Adipose tissue (tissue), 3 donors: Measurements from ENCODE around the gene SHISAL2B. TPM values are rescaled to one million over a fixed set of nuclear protein-coding genes. Genes with fewer than 3 reads are reported as not detected.
"Not testable (repeated sequence)": the region's sequence is repeated elsewhere in the genome, so short reads cannot be mapped to it uniquely, and the experiment has no call there.

Experiments used
- H3K27ac ChIP-seq: one replicate; pipeline ENCODE4 v1.5.1; 2013; ENCODE audit warnings: low read depth, low read length
- WGBS, 3 donors: extraction: QIAGEN DNeasy Blood & Tissue Kit; methylation state at CpG; one replicate each; pipeline ENCODE4 v1.1.7; 2013; 5-methylcytosine and 5-hydroxymethylcytosine counted together
- polyA plus RNA-seq, 3 donors: library from polyadenylated mRNA; stranded (reverse); fragments of 200-250 nt; gene quantifications; one replicate each; pipeline ENCODE4 v1.2.3, GENCODE V29; 2013
- donor health status: healthy with polysubstance abuse.
- donor health status: Bipolar disorder and iron deficiency.
- donor health status: healthy.

The SHISAL2B gene
- 1 to 10 TPM in 2 of 3 donors, under 1 TPM in 1; 0.27 to 7.0 (median 1.6) TPM for polyA plus RNA-seq

DNA sequence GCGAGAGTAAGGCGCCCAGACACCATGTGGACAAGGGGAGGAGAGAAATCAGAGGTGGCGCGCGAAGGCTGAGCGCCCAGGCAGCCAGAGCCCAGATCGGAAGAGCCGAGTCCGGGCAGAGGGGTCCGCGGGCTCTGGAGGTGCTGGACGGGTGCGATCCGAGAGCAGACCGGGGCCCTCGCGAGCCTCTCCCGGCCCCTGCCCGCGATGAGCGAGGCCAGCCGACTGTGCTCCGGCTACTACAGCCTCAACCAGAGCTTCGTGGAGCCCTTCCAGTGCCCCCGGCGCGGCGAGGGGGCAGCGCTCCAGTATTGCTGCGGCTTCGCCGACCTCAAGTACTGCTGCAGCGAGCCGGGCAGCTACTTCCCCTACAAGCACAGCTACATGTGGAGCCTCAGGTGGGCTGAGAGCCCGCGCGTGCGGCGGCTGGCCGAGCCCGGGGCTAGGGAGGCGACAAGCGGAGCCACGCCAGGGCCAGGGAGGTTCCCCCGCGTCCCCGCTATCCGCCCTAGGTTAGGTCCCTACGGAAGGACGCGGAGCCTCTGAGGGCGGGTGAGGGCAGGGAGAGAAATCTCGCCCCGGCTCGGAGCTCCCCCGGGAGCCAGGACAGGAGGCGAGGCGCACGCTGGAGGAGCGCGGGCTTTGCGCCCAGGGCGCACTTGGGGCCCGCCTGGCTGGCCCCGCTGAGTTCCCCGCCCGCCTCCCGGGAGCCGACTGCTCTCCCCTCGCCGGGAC lies at the start of gene SHISAL2B:
TSS of gene SHISAL2B (plus strand) at position 87 of the 735 bp plus-strand sequence. CDS start at position 208, 121 bp downstream.
- WGBS, 3 donors: 1% methylated on average over 61 to 71 of the region's 71 CpGs
- no peak within 1 kb of the TSS for H3K27ac ChIP-seq

DNA sequence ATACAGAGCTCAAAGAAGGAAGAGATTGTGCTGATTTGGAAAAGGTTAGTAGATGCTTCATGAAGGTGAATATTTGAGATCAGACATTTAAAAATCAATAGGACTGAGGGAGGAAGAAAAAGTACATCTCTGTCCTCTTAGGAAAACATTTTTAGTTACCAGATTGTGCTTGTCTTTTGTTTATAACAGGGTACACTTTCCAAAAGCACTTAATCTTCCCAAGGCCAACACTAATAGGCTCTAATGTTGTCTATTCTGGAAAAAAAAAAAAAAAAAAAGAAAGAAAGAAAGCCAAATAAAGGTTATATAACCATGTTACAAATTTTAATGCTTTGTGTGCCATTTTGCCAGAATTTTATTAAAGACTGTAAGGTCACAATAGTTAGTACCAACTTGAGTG lies 45.5 kb upstream of the SHISAL2B start:
- no peak overlapping the region for H3K27ac ChIP-seq

DNA sequence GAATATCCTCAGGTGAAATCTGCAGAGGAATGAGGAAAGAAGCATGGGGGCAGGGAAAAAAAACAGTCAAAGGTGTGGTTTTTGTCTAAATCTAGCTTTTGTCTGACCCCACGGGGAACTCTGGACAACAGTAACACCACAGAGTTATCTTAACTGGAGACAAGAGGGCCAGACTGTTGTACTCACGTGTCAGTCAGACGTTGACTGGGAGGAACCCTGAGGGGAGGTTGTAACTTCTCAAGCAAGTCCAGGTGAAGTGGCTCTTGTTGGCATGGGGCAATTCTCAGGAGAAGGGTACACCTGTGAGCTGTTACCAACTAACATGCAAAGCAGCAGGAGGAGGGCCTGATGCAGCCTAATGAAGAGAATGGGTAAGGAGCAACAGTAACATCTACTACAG lies 44.1 kb upstream of the SHISAL2B start:
- no peak overlapping the region for H3K27ac ChIP-seq
- WGBS, 3 donors: 55 to 72% (median 70%) methylated on average over 3 of the region's 3 CpGs

DNA sequence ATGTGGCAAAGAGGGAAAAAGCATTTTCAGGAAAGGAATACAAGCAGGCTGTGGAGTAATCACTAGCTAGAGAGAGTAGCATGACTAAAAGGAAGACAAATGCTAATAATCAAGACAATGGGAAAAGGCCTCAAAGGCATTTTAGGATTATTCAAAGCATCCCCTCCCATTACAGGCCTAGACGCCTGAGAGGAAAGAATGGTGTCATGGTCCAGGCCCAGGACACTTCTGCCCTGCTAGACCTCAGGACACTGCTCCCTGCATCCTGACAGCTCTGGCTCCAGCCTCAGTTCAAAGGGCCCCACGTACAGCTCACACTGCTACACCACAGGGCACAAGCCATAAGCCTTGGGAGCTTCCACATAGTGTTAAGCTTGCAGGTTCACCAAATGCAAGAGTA lies 40.8 kb upstream of the SHISAL2B start:
- H3K27ac ChIP-seq: no peak overlapping the region
- WGBS, 3 donors: 70 to 75% (median 72%) methylated on average over 2 of the region's 2 CpGs

DNA sequence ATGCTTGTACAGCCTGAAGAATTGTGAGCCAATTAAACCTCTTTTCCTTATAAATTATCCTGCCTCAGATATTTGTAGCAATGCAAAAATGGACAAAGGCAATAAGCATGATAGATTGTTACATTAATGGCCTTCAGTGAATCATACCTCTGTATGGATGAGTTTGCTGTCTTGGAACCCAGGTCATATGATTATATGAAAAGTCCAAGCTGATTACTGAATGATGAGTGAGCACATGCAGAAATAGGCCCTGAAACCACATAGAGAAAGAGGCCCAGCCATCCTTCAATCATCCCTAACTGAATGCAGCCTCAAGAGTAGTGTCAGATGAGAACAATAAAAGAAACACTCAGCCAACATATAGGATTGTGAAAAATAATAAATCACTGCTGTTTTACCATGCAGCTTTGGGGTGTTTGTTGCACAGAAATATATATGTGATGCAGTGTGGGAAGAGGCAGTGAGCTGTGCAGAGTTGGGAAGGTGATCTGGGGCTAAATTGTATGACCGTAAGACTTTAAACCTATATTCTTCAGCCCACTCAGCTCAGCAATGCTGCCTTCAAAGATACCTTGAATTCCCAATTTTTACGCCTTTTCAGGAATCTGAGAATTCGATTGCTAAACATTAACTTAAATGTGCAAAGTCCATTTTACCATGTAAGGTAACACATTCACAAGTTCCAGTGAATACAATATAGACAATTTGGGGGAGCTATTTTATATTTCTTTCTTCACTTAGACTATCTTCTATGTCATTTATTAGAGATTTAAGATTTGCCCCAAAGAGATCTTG lies 36.3 kb upstream of the SHISAL2B start:
- H3K27ac ChIP-seq: no peak overlapping the region
- WGBS, 3 donors: 48 to 95% (median 91%) methylated on average over 3 of the region's 3 CpGs

DNA sequence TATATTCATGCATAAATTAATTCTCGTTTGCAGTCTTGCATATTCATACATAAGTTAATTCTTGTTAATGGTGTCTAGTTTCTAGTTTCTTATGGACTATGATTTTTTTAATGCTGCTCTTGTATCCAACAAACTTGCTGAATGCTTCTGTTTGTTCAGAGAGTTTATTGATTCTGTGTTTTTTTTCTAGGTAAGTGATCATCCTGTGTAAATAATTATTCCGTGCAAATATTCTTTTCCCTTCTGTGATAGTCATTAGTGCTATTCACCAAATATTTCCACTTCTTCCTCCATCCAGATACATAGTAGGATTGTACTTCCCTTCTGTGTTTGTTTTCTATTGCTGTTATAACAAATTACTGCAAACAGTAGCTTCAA lies 35.8 kb upstream of the SHISAL2B start:
- no peak overlapping the region for H3K27ac ChIP-seq
- WGBS, 3 donors: 38 to 89% (median 88%) methylated on average over 2 of the region's 2 CpGs

DNA sequence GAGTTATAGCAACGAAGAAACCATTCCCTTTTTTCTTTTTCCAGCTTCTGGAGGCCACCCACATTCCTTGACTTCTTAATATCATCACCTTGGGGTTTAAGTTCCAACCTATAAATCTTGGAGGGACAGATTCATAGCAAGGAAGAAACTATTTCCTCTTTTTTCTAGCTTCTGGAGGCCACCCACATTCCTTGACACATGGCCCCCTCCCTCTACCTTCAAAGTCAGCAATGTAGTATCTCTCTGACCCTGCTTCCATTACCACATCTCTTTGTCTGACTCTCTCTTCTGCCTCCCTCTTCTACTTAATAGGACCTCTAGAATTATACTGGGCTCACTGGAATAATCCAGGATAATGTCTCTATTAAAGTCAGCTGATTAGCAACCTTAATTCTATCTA lies 34.7 kb upstream of the SHISAL2B start:
- H3K27ac ChIP-seq: no peak overlapping the region
- 65 to 88% (median 72%) methylated on average over 1 of the region's 1 CpG for WGBS, 3 donors

DNA sequence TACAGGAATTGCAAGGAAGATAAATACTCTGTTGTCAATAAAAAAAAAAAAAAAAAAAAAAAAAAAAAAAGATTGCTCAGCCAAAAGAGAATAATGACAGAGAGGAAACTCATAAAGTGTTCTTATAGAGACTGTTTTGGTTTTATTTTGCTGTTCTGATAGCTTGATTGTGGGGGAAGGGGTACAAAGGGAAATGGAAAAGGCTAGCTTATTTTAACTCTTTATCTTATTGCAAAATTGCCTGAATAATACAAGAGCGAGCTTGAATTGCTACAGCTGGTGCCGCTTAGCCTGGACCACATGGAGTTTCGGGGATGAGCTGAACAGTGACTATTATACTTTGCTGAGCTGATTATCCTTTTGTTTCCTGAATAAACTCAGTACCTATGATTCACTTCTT lies 31.0 kb upstream of the SHISAL2B start:
- 78 to 90% (median 82%) methylated on average over 3 of the region's 3 CpGs for WGBS, 3 donors
- no peak overlapping the region for H3K27ac ChIP-seq

DNA sequence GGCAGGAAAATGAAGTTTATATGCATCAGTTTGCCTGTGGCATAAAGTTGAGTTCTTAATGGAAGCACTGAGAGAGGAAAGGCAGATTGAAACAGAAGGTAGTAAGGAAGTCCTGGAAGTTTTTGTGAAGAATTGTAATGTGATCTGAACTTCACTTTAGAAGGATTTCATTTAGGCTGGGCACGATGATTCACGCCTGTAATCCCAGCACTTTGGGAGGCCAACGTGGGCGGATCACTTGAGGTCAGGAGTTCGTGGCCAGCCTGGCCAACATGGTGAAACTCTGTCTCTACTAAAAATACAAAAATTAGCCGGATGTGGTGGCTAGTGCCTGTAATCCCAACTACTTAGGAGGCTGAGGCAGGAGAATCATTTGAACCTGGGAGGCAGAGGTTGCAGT lies 27.1 kb upstream of the SHISAL2B start:
- 63 to 89% (median 71%) methylated on average over 6 of the region's 6 CpGs for WGBS, 3 donors

DNA sequence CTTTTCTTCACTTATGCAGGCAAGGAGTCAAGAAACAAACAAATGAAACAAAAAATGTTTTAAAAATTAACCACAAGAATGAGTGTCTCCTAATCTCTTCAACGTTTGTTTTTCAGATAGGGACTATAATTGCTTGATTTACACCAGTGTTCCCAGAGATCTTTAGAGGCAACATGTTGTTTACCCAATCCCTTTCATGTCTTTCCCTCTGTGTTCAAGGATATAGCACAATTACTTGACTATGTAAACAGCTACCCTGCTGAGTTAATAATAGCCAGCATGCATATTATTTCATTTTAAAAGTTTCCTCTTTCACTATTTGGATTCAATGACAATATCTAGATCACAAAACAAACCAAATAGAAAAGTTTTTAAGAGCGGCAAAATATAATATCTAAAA lies 25.1 kb upstream of the SHISAL2B start:
- WGBS, 3 donors: 22 to 51% (median 50%) methylated on average over 2 of the region's 2 CpGs
- H3K27ac ChIP-seq: no peak overlapping the region

More for the DNA sequence above, 27.1 kb upstream of the SHISAL2B start:
- not testable (repeated sequence) for H3K27ac ChIP-seq

DNA sequence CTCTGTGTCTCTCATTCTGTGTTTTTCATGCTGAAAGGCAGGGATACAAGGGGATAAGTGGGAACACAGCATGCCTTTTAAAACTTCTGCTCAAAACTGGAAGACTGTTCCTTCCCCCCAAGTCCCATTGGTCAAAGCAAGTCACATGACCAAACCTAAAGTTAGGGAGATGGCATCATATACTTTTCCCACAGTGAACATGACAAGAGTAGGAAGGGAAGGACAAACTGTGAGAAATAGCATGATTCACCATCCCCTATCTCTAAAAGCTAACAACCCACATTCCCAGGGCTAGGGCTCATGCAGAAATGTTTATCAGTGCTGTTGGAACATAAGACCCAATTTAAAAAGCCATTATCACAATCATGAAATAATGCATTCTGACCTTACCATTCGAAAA lies 24.2 kb upstream of the SHISAL2B start:
- WGBS, 3 donors: 0 to 28% (median 20%) methylated on average over 1 of the region's 1 CpG
- no peak overlapping the region for H3K27ac ChIP-seq

DNA sequence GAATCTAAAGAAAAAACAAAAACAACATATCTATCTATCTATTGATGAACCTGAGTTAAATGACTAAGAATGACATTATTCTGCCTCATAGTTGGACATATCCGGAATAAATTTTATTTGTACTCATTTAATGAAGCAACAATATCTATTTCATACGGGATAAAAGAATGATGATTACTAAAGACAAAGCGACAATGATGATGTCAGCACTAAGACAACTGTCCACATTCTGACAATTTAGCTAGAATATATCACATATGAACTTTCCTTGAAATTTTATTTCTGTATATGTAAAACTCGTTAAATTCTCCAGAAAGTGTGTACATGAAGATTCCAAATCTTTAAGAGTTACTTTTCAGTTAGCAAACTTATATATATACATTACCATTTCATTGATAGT lies 23.2 kb upstream of the SHISAL2B start:
- WGBS, 3 donors: 87 to 92% (median 88%) methylated on average over 4 of the region's 4 CpGs
- H3K27ac ChIP-seq: no peak overlapping the region

DNA sequence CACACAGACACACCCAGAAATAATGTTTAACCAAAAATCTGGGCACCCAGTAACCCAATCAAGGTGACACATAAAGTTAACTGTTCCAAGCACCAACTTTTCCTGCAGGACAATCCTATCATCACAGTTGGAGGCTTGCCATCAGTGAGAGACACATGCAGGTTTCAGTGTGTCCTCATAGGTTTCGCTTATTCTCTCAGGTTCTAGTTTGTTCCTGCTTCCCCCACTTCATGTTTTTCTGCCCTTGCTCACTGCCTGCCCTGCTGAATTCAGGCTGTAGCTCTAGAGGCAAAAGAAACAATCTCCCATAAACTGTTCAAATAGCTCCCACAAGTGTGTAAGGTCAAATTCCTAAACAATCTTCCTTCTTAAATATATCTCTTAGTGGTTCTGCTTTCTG lies 20.0 kb upstream of the SHISAL2B start:
- WGBS, 3 donors: 80 to 100% (median 95%) methylated on average over 1 of the region's 1 CpG
- H3K27ac ChIP-seq: no peak overlapping the region

DNA sequence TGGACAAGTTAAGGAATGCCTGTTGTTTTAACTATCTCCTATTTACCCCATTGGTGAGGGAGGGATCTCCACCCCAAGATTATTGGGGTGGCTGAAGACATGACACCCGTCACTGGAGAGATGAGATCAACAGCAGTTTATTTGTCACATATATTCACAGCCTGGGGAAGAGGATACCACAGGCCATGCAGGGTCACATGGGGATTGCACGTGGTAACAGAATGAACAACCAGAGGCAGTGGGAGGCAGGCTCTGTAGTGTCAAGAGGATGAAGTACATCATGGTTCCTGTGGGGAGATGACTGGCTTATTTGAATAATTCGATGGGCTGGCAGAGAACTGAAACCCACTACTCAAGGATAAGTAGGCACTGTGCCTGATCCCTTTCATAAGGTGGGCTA lies 18.6 kb upstream of the SHISAL2B start:
- WGBS, 3 donors: 81 to 90% (median 82%) methylated on average over 3 of the region's 3 CpGs

DNA sequence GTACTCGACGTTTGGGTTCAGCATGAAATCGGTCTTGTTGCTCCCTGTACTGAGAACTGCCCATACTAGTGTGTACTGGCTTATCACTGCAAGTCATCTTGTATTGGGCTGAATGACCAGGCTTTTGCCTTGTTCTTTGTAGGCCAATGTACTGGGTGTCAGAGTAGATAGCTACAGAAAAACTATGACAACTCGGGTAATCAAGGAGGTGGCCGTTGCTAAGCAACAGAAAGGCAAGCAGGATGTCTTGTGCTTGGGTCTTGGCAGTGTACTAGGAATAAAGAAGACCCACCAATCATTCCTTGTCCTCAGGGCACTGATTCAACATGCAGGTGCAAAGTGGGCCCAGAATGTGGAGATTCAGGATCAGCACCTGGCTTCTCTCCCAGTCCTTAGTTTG lies 11.9 kb upstream of the SHISAL2B start:
- 72 to 81% (median 80%) methylated on average over 5 of the region's 5 CpGs for WGBS, 3 donors
- H3K27ac ChIP-seq: no peak overlapping the region

More for the DNA sequence above, 18.6 kb upstream of the SHISAL2B start:
- no peak overlapping the region for H3K27ac ChIP-seq

DNA sequence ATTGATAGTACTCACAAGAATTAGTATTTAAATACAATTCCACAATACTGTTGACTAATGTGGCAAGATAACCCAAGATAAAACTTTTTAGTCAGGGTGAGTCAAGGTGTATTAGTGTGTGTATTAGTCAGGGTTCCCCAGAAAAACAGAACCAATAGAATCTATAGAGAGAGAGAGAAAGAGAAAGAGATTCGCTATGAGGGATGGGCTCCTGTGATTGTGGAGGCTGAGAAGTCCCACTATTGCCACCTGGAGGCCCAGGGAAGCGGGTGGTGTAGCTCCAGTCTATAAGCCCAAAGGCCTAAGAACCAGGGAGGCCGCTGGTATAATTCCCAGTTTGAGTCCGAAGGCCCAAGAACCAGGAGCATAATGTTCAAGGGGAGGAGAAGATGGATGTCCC lies 10.0 kb upstream of the SHISAL2B start:
- H3K27ac ChIP-seq: no peak overlapping the region
- WGBS, 3 donors: 79 to 88% (median 85%) methylated on average over 4 of the region's 4 CpGs

DNA sequence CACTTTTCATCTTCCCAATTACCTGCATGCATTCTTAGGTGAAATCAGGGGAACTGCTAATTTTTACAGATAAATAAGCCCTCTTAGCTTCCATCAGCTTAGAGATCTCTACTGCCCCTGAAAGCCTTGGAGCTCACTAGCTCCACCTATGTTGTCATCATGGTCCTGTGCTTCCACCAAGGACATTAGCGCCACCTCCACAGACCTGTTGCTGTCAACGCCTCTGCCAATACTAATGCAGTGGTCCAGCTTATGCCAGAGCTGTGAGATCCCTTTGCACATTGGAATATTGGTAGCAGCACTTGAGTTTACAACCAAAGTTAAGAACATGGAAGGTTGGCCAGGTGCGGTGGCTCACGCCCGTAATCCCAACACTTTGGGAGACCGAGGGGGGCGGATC lies 7.7 kb upstream of the SHISAL2B start:
- 91 to 94% (median 91%) methylated on average over 7 of the region's 7 CpGs for WGBS, 3 donors

DNA sequence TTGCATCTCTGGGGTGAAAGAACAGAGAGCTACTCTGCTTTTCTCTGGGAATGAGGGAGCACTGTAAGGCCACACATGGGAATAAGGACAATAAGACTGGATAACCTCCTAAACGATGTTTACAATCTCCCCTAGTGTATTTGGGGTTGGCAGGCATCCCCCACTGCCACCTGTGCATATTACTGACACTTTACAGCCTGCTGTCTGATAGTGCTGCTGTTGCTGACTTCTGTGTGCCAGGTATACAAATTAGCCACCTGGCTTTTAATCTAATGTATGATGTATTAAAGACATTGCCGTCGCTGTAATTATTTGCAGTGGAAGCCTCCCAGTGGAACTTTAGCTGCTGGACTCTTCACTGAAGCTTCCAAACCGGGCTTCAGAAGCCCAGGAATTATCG lies 4.4 kb upstream of the SHISAL2B start:
- WGBS, 3 donors: 48 to 65% (median 62%) methylated on average over 5 of the region's 5 CpGs

More for the DNA sequence above, 7.7 kb upstream of the SHISAL2B start:
- H3K27ac ChIP-seq: no peak overlapping the region

DNA sequence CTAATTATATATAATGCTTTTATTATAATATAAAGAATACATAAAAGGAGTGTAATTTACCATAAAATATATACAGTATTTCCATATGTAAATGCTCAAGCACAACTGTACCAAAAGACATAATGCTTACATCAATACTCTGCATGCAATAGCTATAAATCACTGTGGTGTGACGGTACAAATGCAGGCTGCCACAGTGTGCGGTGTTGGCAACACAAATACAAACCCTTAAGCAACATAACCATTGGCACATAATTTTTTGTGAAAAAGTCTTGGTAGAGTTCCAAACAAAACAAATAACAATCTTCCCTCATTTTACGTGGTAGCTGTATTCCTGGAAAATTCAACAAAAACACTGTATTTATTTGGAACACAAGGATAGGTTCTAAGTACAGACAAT lies 1.9 kb upstream of the SHISAL2B start:
- H3K27ac ChIP-seq: no peak overlapping the region
- WGBS, 3 donors: 69 to 83% (median 77%) methylated on average over 3 of the region's 3 CpGs

More for the DNA sequence above, 4.4 kb upstream of the SHISAL2B start:
- no peak overlapping the region for H3K27ac ChIP-seq

DNA sequence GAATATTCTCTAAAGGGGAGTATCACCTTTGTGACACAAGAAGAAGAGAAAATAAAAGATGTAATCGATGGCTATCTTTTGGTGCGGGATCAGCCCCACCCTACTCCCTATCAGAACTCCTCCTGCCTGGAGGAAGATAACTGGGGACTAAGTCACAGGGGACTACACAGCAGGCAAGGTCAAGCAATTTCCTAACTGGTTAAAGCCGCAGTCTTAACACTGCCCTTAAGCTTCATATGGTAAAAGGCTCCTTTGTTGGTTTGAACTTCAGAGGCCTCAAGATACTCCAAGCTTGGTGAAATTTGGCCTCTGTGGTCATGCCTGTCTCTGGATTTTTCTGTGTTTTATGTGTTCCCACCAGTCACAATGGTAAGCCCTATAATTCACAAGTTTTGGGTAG lies 1.3 kb upstream of the SHISAL2B start:
- H3K27ac ChIP-seq: no peak overlapping the region
- 51 to 80% (median 78%) methylated on average over 3 of the region's 3 CpGs for WGBS, 3 donors
